ENCODE results near the gene TAT. TPM values are rescaled to one million over a fixed set of nuclear protein-coding genes. Genes with fewer than 3 reads are reported as not detected.

The TAT gene
- total and polyA plus RNA-seq, 4 donors = 0.10 to 0.26 (median 0.16) TPM

DNA sequence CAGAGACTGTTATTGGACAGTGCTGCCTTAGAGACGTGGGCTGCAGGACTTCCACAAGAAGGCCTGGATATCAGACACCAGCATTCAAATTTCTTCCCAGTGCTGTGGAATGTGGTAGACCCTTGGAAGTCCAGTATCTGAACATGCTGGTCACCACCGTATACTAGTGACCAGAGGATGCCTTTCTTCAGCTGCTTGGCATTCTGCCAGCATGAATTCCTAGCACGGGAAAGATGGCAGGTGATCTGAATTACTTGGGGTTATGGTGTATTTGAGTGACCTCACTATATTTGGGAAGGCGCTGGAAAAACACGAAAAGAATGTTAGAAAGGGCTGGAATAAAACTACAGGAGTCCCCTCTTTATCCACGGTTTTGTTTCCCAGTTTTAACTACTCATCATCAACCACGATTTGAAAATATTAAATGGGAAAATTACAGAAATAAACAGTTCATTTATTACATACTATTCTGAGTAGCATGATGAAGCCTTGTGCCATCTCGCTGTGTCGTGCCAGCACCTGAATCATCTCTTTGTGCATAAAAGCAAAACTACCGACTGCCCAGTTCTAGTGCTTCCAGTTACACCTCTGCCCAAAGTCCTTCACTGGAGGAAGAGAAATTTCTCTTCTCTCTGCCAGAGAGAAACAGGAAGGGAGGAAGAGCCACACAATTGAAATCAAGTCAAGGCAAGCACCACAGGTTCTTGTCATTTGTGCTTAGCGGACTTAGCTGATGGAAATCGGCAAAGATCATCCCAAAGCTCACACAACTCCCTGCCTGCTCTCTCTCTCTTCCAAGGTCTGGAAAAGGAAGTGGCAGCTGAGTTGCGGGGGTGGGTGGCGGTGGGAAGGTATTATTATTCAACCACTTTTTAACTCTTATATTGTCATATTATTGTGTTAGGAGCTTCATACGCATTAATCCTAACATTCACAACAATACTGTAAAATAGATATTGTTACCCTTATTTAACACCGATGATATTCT is 52.0 kb downstream of the TAT start:
- Histone ChIP-seq H3K27me3 (ENCODE audit: control insufficient read depth, insufficient read depth, low read length) (peaks cover 5% of the 10 kb centered on the region), H3K27ac (ENCODE audit: low read depth, low read length) (no peak overlapping the region), H3K4me1 (ENCODE audit: control insufficient read depth, insufficient read depth, low read length) (peaks cover 4% of the 10 kb centered on the region), H3K36me3 (ENCODE audit: control insufficient read depth, insufficient read depth, low read length) (no peaks in the 10 kb centered on the region), H3K4me3 (ENCODE audit: low read depth, low read length) (no peak overlapping the region), H3K9me3 (ENCODE audit: control insufficient read depth, insufficient read depth, low read length) (no peaks in the 10 kb centered on the region)
- WGBS (ENCODE audit: insufficient coverage) = 76% methylated on average over 3 of the region's 16 CpGs
- DNase-seq (ENCODE audit: low read depth in 4 of 6, low spot score in 6 of 6) = no peak

DNA sequence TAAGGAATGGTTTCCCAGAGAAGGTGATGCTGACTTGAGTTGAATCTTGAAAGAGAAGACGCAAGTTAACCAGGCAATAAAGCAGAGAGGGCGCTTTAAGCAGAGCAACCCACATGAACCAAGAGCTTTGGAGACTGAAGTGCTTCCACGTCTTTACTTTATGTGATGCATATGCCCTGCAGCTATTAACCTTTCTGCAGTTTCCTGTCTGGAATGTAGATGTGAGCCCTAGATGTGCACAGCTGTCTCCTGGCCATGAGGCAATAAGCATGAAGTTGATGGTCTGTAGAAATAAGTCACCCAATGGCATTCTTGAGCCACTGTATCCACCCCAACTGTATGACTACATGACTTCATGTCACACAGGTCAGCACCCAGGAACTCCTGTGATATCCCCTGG is 56.3 kb downstream of the TAT start:
- H3K27ac ChIP-seq (ENCODE audit: low read depth, low read length) = peak overlapping the region; percentile 15
- H3K9me3 ChIP-seq (ENCODE audit: control insufficient read depth, insufficient read depth, low read length) = no peaks in the 10 kb centered on the region
- no peaks in the 10 kb centered on the region for H3K27me3 ChIP-seq (ENCODE audit: control insufficient read depth, insufficient read depth, low read length)
- WGBS (ENCODE audit: insufficient coverage) = 81% methylated on average over 3 of the region's 3 CpGs
- no peak for DNase-seq (ENCODE audit: low read depth in 4 of 6, low spot score in 6 of 6)
- no peaks in the 10 kb centered on the region for H3K36me3 ChIP-seq (ENCODE audit: control insufficient read depth, insufficient read depth, low read length)
- no peak overlapping the region for H3K4me3 ChIP-seq (ENCODE audit: low read depth, low read length)
- no peaks in the 10 kb centered on the region for H3K4me1 ChIP-seq (ENCODE audit: control insufficient read depth, insufficient read depth, low read length)

Small RNA genes within 50 kb of the gene (small RNA-seq; reads per million reads assigned to genes)
- gene RNU6-1061P (ENCODE audit: low replicate concordance) = not detected

Other genes starting within 250 kb of the TAT start
- 10 to 100 TPM; 16.6 to 42.2 TPM for gene CALB2, start 218.4 kb downstream of the TAT start, total RNA-seq
- 10 to 100 TPM; 39.1 to 44.1 TPM for gene CALB2, start 218.4 kb downstream of the TAT start, polyA plus RNA-seq (ENCODE audit: insufficient read length in 2 of 2)
- gene TLE7, start 135.0 kb downstream of the TAT start, total RNA-seq = not detected
- not detected for gene TLE7, start 135.0 kb downstream of the TAT start, polyA plus RNA-seq (ENCODE audit: insufficient read length in 2 of 2)
- 10 to 100 TPM; 14.5 to 17.6 TPM for gene ZNF23, start 114.8 kb downstream of the TAT start, total RNA-seq
- gene ZNF23, start 114.8 kb downstream of the TAT start, polyA plus RNA-seq (ENCODE audit: insufficient read length in 2 of 2) = 10 to 100 TPM; 23.6 to 28.9 TPM
- 10 to 100 TPM in 1 of 2 donors, 1 to 10 TPM in 1; 7.4 to 14.1 TPM for gene ZNF19, start 87.8 kb downstream of the TAT start, total RNA-seq
- 10 to 100 TPM; 12.0 to 14.8 TPM for gene ZNF19, start 87.8 kb downstream of the TAT start, polyA plus RNA-seq (ENCODE audit: insufficient read length in 2 of 2)
- under 1 TPM; 0.44 to 0.50 TPM for gene CHST4, start 50.7 kb downstream of the TAT start, total RNA-seq
- gene CHST4, start 50.7 kb downstream of the TAT start, polyA plus RNA-seq (ENCODE audit: insufficient read length in 2 of 2) = under 1 TPM; 0.25 to 0.27 TPM
- 1 to 10 TPM; 1.6 to 9.8 TPM for gene MARVELD3, start 49.1 kb upstream of the TAT start, total RNA-seq
- gene MARVELD3, start 49.1 kb upstream of the TAT start, polyA plus RNA-seq (ENCODE audit: insufficient read length in 2 of 2) = 1 to 10 TPM; 1.0 to 3.9 TPM
- gene PHLPP2, start 147.6 kb upstream of the TAT start, total RNA-seq = 10 to 100 TPM; 12.7 to 24.1 TPM
- 10 to 100 TPM; 14.2 to 14.8 TPM for gene PHLPP2, start 147.6 kb upstream of the TAT start, polyA plus RNA-seq (ENCODE audit: insufficient read length in 2 of 2)
- gene AP1G1, start 231.7 kb upstream of the TAT start, total RNA-seq = 100 to 1,000 TPM in 1 of 2 donors, 10 to 100 TPM in 1; 73.1 to 104 TPM
- gene AP1G1, start 231.7 kb upstream of the TAT start, polyA plus RNA-seq (ENCODE audit: insufficient read length in 2 of 2) = 10 to 100 TPM; 77.9 to 82.1 TPM